ENCODE results near the gene MED1.
"Not testable (repeated sequence)": the region's sequence is repeated elsewhere in the genome, so short reads cannot be mapped to it uniquely, and the experiment has no call there.

Gene MED1

GRCh38 chr17:39450847-39451581, at the start of gene MED1:
Gene MED1, minus strand, starts transcription at chr17:39451263. Its CDS starts 201 bp downstream, at chr17:39451062.
- DNase-seq, result peak; percentile 96

DNA sequence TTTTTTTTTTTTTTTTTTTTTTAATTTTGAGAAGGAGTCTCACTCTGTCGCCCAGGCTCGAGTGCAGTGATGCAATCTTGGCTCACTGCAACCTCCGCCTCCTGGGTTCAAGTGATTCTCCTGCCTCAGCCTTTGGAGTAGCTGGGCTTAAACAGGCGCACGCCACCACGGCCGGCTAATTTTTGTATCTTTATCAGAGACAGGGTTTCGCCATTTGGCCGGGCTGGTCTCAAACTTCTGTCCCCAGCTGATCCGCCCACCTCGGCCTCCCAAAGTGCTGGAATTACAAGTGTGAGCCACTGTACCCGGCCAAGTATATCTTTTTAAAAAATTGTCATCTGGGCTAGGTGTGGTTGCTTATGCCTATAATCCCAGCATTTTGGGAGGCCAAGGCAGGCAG, 45.9 kb upstream of the MED1 start:
- not testable (repeated sequence) for DNase-seq

DNA sequence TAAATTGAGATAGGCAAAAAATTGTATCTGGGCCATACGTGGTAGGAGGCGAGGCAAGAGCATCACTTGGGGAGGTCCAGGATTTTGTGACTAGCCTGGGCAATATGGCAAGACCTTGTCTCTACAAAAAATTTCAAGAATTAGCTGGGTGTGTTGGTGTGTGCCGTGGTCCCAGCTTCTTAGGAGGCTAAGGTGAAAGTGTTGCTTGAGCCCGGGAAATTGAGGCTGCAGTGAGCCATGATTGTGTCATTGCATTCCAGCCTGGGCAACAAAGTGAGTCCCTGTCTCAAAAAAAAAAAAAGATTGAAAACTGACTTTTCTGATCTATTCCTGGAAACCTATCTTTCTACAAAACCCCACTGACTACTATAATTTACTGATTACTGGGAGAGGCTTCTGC, 36.9 kb upstream of the MED1 start:
- DNase-seq, result no peak

- not testable (repeated sequence) for DNase-seq
These were observed 36.4 kb upstream of the MED1 start for GRCh38 chr17:39487490-39487889.

DNA sequence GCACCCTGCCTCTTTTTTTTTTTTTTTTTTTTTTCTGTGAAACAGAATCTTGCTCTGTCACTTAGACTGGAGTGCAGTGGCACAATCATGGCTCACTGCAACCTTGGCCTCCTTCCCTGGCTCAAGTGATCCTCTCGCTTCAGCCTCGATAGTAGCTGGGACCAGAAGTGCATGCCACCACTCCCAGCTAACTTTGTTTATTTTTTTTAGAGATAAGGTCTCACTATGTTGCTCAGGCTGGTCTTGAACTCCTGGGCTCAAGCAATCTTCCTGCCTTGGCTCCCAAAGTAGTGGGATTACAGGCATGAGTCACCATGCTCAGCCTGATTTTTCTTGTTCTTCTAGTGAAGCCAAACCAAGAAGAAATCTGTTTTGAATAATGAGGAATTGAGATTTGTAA, 35.2 kb upstream of the MED1 start:
- DNase-seq, result no peak

GRCh38 chr17:39485555-39485954, 34.5 kb upstream of the MED1 start:
- DNase-seq, result no peak

DNA sequence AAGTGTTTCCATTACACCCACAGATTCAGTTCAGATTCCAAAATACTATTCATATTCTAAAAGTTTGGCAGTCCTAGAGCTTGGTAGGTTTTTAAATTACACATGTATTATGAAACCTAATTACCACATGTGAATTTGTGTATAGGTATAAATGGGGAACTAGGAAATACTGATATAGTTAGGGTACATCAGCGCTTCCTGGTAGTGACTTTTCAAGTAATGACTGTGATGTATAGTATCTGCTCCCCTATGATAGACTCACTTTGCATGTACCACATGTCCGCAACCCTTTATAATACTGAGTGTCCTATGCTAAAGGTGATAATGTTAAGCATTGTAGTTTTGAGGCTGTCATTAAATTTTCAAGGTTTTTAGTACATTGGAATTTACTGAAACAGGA, 33.1 kb upstream of the MED1 start:
- no peak for DNase-seq

DNA sequence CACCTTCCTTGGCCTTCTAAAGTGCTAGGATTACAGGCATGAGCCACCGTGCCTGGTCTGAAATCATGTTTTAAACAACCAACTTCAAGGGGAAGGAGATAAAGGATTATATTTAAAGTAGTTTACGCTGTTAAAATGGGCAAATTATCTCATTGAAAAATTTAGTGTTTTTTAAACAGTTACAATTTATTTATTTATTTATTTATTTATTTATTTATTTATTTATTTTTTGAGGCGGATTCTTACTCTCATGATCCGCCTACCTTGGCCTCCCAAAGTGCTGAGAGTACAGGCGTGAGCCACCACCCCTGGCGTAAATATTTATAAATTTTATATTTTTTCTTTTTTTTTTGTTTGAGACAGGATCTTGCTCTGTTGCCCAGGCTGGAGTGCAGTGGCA, 32.4 kb upstream of the MED1 start:
- DNase-seq, result no peak

DNA sequence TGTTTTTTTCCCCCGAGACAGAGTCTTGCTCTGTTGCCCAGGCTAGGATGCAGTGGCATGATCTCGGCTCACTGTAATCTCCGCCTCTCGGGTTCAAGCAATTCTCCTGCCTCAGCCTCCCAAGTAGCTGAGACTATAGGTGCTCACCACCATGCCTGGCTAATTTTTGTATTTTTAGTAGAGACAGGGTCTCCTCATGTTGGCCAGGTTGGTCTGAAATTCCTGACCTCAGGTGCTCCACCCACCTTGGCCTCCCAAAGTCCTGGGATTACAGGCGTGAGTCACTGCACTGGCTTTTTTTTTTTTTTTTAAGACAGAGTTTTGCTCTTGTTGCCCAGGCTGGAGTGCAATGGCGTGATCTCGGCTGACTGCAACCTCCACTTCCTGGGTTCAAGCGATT, 28.6 kb upstream of the MED1 start:
- DNase-seq, result not testable (repeated sequence)

DNA sequence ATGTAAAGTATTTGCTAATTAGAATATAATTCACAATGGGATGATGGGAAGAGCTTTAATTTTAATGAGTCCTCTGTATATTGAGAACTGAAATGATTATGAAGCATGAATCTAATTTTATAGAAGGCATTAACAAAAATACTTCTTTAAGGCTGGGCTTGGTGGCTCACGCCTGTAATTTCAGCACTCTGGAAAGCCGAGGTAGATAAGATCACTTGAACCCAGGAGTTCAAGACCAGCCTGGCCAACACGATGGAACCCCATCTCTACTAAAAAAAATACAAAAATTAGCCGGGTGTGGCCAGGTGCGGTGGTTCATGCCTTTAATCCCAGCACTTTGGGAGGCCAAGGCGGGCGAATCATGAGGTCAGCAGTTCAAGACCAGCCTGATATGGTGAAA, 22.2 kb upstream of the MED1 start:
- DNase-seq, result no peak

DNA sequence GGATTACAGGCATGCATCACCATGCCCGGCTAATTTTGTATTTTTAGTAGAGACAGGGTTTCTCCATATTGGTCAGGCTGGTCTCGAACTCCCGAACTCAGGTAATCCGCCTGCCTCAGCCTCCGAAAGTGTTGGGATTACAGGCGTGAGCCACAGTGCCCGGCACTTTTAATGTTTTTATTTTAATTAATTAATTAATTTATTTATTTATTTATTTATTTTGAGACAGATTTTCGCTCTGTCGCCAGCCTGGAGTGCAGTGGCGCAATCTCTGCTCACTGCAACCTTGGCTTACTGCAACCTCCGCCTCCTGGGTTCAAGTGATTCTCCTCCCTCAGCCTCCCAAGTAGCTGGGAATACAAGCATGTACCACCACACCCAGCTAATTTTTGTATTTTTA, 17.5 kb upstream of the MED1 start:
- DNase-seq, result not testable (repeated sequence)

- not testable (repeated sequence) for DNase-seq
These were observed 13.6 kb upstream of the MED1 start for GRCh38 chr17:39464639-39465181.

DNA sequence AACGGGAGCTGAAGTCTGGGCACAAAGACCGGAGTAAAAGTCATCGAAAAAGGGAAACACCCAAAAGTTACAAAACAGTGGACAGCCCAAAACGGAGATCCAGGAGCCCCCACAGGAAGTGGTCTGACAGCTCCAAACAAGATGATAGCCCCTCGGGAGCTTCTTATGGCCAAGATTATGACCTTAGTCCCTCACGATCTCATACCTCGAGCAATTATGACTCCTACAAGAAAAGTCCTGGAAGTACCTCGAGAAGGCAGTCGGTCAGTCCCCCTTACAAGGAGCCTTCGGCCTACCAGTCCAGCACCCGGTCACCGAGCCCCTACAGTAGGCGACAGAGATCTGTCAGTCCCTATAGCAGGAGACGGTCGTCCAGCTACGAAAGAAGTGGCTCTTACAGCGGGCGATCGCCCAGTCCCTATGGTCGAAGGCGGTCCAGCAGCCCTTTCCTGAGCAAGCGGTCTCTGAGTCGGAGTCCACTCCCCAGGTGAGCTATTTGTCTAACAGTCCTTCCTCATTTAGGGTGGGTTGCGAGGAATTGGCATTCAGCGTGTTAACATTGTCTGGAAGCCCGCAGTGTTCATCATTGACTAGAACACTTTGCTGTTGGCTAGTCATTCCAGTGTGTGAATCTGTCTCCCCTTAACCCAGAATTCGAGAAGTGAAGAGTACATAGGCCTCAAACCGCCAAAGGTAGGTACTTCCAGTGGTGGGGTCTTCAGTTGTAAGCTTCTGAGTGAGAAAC, 11.7 kb upstream of the MED1 start:
- no peak for DNase-seq

- no peak for DNase-seq
These were observed 11.0 kb upstream of the MED1 start for GRCh38 chr17:39461926-39462569.

DNA sequence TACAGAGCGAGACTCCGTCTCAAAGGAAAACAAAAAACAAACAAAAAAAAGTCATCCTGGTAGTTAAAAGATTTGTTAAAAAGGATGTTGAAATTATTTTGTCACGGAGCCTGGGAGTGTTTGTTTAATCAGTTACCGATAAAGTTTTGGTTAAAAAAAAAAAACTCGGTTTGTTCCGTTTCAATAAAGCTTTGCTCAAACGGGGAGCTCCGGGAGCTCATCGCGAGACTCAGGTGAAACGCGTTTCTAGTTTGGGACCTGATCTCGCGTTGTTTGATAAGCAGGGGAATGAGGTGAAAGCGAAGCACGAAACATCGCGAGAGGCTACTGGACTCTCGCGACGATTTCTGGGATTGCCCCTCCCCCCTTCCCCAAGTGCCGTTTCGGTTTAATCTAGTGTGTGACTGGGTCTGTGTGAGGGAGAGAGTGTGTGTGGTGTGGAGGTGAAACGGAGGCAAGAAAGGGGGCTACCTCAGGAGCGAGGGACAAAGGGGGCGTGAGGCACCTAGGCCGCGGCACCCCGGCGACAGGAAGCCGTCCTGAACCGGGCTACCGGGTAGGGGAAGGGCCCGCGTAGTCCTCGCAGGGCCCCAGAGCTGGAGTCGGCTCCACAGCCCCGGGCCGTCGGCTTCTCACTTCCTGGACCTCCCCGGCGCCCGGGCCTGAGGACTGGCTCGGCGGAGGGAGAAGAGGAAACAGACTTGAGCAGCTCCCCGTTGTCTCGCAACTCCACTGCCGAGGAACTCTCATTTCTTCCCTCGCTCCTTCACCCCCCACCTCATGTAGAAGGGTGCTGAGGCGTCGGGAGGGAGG, 10.3 kb upstream of the MED1 start, which contains the start of gene CDK12:
CDK12 (plus strand) TSS at position 374 of the 813 bp plus-strand sequence. CDS start 586 bp downstream, outside the sequence.
- DNase-seq, result peak; percentile 88

GRCh38 chr17:39455919-39456318, 4.9 kb upstream of the MED1 start:
- DNase-seq, result no peak

DNA sequence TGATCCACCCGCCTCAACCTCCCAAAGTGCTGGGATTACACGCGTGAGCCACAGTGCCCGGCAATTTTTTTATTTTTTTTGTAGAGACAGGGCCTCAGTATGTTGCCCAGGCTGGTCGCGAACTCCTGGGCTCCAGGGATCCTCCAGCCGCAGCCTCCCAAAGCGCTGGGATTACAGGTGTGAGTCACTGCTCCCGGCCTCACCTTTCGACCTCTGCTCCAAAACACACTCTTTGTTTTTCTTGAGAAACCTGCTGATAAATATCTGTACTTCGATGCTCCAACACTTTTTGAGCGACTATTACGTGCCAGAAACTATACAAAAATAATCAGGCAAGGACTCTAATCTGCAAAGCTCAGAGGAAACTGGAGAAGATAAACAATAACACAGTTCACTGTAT, 1.0 kb downstream of the MED1 start:
- DNase-seq, result no peak

GRCh38 chr17:39447561-39447960, 3.5 kb downstream of the MED1 start:
- no peak for DNase-seq

DNA sequence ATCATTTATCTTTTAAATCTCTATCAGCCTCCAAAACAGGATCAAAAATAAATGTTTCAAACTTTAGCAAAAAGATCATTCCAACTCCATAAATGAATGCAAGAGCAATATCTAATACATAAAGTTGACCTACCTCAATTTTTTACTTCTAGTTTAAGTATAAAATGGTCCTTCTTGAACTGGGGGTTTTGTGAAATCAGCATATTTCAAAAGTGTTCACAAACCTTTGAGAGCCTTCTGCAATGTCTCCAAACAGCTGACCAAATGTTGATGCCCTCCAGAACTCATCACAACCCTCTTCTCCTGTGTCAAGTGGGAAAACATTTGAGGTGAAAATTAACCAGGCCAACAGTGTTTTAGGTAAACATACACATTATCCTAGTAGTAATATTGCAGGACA, 7.7 kb downstream of the MED1 start:
- no peak for DNase-seq

- not testable (repeated sequence) for DNase-seq
These were observed 11.2 kb downstream of the MED1 start for GRCh38 chr17:39439868-39440267.

DNA sequence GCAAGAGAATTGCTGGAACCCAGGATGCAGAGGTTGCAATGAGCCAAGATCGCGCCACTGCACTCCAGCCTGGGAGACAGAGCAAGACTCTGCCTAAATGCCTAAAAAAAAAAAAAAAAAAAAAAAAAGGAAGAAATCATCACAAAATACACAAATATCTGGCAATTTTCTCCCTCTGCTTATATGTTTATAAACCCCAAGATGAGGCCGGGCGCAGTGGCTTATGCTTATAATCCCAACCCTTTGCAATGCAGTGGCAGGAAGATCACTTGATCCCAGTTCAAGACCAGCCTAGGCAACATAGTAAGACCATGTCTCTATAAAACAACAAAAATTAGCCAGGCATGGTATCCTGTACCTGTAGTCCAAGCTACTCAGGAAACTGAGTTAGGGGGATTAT, 21.5 kb downstream of the MED1 start:
- DNase-seq, result no peak

- DNase-seq, result no peak
These were observed 34.9 kb downstream of the MED1 start for GRCh38 chr17:39416141-39416540.

DNA sequence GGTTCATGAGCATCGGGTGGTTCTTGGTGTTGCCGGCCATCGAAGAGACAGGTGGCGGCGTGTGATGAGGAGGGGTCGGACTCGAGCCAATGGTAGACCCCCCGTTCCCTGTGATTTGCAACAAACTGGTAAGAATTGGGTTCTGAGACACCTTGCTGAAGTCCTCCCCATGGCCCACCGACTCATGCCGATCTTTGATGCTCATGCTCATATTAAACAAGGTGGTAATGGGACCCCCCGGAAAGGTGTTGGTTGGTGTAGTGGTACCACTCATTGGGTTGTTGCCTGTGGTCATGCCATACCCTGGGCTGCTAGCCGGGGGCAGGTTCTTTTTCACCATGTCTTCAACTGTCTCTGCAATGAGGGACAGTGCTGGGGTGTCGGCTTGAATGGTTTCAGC, 40.8 kb downstream of the MED1 start:
- DNase-seq, result no peak
